HEK293 (cell line): Measurements from ENCODE around the gene NKG7.

Experiments used
- BCL11A ChIP-seq: fragments of 450-650 bp; formaldehyde crosslinking; IDR thresholded peaks from 2 replicates; pipeline ENCODE4 v1.5.1; 2016; ENCODE audit warnings: low read depth, missing biosample characterization, missing genetic modification characterization
- SP2 ChIP-seq: fragments of 450-650 bp; formaldehyde crosslinking; IDR thresholded peaks from 2 replicates; pipeline ENCODE4 v1.5.1; 2016; ENCODE audit warnings: missing biosample characterization, missing genetic modification characterization
- TCF7L2 ChIP-seq: IDR thresholded peaks from 2 replicates; pipeline ENCODE4 v1.6.1; 2011; ENCODE audit warnings: low read depth, mild to moderate bottlenecking, inconsistent platforms, low read length, moderate library complexity, borderline replicate concordance
- TSHZ1 ChIP-seq: fragments of 450-650 bp; formaldehyde crosslinking; IDR thresholded peaks from 2 replicates; pipeline ENCODE4 v1.5.1; 2016; ENCODE audit warnings: missing biosample characterization, missing genetic modification characterization, borderline replicate concordance
- ZNF138 ChIP-seq: fragments of 450-650 bp; formaldehyde crosslinking; IDR thresholded peaks from 2 replicates; pipeline ENCODE4 v1.5.1; 2016; ENCODE audit warnings: missing biosample characterization, missing genetic modification characterization, borderline replicate concordance
- ZNF26 ChIP-seq: fragments of 450-650 bp; formaldehyde crosslinking; IDR thresholded peaks from 2 replicates; pipeline ENCODE4 v1.5.1; 2016; ENCODE audit warnings: missing biosample characterization, missing genetic modification characterization
- ZNF324 ChIP-seq: fragments of 450-650 bp; formaldehyde crosslinking; IDR thresholded peaks from 2 replicates; pipeline ENCODE4 v1.5.1; 2016; ENCODE audit warnings: missing biosample characterization, missing genetic modification characterization
- ZNF335 ChIP-seq: fragments of 450-650 bp; formaldehyde crosslinking; conservative IDR thresholded peaks from 2 replicates; pipeline ENCODE4 v1.5.1; 2016; ENCODE audit warnings: missing biosample characterization, missing genetic modification characterization
- ZNF354C ChIP-seq: fragments of 450-650 bp; formaldehyde crosslinking; IDR thresholded peaks from 2 replicates; pipeline ENCODE4 v1.5.1; 2016; ENCODE audit warnings: missing biosample characterization, missing genetic modification characterization, low read depth, borderline replicate concordance
- TF ChIP-seq, protein P1 (sequence below): fragments of 450-650 bp; formaldehyde crosslinking; IDR thresholded peaks from 2 replicates; pipeline ENCODE4 v1.5.1; 2016; ENCODE audit warnings: missing biosample characterization, missing genetic modification characterization

DNA sequence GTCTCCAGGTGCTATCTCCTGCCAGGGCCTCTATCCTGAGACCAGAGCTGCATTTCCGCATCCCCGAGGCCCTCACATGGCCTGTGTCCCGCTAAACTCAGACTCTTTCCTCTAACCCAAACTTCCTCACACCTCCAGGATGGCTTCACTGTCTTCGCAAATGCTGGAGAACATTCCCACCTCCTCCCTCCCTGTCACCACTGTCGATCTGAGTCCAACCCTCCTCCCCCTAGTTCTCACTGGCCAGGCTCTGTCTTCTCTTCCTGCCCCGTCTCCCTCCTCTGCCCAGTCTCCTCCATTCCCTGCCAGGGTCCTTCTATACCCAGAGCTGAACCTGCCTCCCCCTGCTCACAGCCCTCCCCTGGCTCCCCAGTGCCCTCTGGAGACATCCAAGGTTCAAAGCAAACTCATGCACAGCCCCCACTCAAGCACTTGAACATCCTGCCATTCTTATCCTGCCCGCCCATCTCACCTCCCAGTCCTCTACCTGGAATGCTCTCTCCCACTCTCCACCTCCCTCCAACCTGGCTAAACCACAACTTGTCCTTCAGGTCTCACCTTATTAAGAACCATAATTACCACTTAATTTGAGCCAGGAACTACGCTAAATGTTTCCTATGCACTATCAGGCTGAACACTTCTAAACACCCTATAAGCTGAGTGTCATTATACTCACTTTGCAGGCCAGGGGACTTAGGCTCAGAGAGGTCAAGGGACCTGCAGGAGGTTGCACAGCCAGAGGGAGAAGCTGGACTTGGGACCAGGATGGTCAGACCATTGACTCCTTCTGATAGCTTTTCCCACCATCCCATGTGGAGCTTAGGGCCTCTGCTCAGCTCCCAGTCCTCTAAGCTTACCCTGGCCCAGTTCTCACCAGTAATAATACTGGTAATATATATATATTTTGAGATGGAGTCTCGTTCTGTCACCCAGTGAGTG, 29.6 kb downstream of the NKG7 start:
- TF ChIP-seq SP2 (tag by site-specific recombination) = peak; percentile 16; the same call in 1 of the 2 replicates
- TF ChIP-seq, protein P1, sequence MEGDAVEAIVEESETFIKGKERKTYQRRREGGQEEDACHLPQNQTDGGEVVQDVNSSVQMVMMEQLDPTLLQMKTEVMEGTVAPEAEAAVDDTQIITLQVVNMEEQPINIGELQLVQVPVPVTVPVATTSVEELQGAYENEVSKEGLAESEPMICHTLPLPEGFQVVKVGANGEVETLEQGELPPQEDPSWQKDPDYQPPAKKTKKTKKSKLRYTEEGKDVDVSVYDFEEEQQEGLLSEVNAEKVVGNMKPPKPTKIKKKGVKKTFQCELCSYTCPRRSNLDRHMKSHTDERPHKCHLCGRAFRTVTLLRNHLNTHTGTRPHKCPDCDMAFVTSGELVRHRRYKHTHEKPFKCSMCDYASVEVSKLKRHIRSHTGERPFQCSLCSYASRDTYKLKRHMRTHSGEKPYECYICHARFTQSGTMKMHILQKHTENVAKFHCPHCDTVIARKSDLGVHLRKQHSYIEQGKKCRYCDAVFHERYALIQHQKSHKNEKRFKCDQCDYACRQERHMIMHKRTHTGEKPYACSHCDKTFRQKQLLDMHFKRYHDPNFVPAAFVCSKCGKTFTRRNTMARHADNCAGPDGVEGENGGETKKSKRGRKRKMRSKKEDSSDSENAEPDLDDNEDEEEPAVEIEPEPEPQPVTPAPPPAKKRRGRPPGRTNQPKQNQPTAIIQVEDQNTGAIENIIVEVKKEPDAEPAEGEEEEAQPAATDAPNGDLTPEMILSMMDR (tag by site-specific recombination) = no peak
- no peak for TF ChIP-seq ZNF335 (tag by site-specific recombination)
- no peak for TF ChIP-seq ZNF138
- TF ChIP-seq TCF7L2 = no peak
- no peak for TF ChIP-seq ZNF354C
- no peak for TF ChIP-seq ZNF26
- no peak for TF ChIP-seq BCL11A (tag by site-specific recombination)
- TF ChIP-seq ZNF324 = no peak
- TF ChIP-seq TSHZ1 (tag by site-specific recombination) = no peak
